GM21526 (cell line): ENCODE data around the gene FBXO33.

ENCODE experiments used
- ATAC-seq: cut with Tn5 transposase; IDR thresholded peaks from one replicate; pipeline ENCODE4 v1.9.1; 2021; ENCODE audit warnings: moderate library complexity; ENCODE audit not compliant: unreplicated experiment, low FRiP score

The FBXO33 gene, protein sequence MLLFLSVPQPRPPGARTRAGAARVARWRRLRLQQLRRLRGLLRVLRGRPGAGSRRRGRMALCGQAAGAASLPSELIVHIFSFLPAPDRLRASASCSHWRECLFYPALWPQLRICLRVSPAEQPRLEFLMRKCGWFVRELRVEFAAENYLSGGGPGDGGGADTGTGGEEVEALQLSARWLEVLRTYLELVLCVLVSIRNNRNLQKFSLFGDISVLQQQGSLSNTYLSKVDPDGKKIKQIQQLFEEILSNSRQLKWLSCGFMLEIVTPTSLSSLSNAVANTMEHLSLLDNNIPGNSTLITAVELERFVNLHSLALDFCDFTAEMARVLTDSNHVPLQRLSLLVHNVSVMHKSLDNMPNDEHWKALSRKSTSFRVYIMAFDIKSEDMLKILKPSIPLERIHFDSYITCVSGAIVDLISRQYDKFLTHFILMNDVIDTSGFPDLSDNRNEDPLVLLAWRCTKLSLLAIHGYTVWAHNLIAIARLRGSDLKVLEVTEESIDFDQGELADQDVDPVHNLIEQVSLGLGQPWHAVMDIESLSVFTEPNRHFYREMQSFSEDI

DNA sequence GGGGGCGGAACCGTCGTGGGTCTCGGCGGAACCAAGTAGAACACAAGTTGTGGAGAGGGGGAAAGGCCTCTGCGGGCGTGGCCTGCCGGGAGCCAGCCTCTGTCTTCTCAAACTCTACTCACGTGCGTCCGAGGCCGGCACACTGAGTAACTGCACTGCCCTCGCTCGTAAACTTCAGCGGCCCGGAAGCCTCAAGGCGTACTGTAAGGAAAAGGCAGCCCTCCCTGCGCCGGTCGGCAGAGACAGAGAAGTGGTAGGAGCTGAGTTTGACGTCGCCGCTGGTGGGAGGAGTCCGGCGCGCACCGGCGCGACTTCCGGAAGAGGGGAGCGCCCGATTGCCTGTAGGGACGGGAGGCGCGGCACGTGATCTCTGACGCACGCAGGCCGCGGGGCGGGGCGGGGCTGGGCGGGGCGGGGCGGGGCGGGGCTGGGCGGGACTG is at the start of gene FBXO33:
Gene FBXO33 (minus strand): TSS at position 255 of the 440 bp plus-strand sequence. CDS start 271 bp downstream, outside the sequence.
- ATAC-seq: peak; percentile 81

- peak; percentile 90 for ATAC-seq
Observed at GRCh38 chr14:39474416-39474911, 42.2 kb upstream of the FBXO33 start.

- no peak for ATAC-seq
Observed at GRCh38 chr14:39472078-39472477, 39.8 kb upstream of the FBXO33 start.

DNA sequence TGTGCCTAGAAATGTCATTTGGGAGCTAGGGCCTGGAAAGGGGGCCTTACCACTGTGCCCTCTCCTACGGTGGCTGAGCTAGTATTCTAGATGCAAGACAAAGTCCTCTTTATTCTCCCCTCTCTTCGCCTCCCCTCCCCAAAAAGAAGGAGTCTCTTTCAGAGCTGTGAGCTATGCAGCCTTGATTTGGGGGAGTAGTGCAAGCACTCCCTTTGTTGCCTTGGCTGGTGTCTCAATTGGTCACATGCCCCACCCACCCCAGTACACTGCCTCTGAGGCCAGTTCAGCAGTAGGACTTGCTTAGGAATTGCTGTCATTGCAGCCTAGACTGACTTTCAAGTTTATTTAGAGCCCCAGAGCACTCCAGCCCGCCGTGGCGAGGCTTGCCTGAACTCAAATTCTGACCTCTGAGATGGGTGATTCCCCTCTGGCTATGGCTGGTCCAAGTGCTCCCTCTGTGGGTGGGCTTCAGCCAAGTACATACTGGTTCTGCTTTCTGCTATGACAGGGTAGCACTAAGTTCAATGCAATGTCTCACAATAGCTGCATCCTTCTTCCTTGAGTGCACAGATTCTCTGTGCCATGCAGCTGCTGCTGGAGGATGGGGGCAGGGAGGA is 37.0 kb upstream of the FBXO33 start:
- ATAC-seq: peak; percentile 94

- ATAC-seq: peak; percentile 67
Observed at GRCh38 chr14:39467889-39468524, 35.8 kb upstream of the FBXO33 start.

DNA sequence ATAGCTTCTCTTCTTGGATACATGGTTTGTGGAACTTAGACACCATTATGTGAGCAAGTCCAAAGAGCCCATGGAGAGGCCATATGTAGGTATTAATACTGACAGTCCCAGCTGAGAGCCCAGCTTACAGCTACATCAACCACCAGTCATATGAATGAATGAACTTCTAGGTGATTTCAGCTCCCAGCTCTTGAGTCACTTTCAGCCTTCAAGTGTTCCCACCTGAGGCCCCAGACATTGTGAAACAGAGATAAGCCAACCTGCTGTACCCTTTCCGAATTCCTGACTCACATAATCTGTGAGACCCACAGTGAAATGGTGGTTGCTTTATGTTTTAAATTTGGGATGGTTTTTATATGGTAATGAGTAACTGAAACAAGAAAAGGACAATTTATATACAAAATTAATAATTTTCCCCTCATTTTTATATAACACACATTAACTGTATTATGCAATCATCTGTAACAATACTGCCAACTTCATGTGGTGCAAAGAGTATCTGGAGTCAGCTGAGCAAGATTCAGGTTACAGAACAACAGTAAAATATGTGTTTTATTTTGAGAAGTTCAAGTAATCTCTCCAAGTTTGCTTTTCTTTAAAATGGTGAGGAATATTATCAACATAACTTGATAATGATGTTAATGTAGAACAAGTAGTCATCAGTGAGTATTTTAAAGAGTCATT is 27.7 kb upstream of the FBXO33 start:
- no peak for ATAC-seq

- ATAC-seq: no peak
Observed at GRCh38 chr14:39456702-39457250, 24.5 kb upstream of the FBXO33 start.

GRCh38 chr14:39454906-39455539 is 22.8 kb upstream of the FBXO33 start:
- ATAC-seq: no peak

GRCh38 chr14:39452680-39453079 is 20.4 kb upstream of the FBXO33 start:
- no peak for ATAC-seq

DNA sequence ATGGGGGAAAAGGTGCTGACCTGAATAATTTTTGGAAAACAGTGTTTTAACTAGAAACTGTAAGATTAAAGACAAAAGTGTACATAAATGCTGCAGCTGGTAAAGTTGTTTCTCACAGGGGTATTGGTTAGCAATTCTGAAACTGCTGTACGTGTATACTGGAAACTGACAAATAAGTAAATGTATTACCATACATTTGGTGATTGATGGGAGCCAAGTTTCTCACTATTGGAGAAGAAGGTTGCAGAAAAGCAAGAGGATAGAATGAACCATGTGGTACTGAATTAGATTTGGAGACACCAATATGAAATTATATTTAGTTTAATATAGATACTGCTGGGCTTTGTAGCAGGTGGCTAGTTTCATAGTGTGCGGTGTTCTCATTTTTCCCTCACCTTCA is 19.6 kb upstream of the FBXO33 start:
- ATAC-seq: peak; percentile 49

DNA sequence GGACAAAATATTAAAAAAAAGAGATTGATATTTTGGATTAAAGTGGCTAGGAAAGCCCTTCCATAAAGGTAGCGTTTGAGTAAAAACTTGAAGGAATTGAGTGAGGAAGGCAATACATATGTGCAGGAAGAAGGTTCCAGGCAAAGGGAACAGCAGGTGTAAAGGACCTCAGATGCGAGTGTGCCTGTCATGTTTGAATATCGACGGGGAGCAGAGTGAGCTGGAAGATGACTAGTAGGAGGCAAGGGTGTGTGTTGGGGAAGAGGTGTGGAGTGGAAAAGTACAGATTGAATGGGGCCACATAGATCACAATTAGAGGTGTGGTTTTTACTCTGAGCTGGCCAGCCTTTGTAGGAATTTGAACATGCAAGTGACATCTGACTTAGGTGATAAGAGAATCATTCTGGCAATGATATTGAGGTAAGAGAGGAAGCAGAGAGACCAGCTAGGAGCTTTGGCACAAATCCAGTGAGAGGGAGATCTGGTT is 15.0 kb upstream of the FBXO33 start:
- no peak for ATAC-seq

- peak; percentile 55 for ATAC-seq
Observed at GRCh38 chr14:39446131-39446744, 14.0 kb upstream of the FBXO33 start.

DNA sequence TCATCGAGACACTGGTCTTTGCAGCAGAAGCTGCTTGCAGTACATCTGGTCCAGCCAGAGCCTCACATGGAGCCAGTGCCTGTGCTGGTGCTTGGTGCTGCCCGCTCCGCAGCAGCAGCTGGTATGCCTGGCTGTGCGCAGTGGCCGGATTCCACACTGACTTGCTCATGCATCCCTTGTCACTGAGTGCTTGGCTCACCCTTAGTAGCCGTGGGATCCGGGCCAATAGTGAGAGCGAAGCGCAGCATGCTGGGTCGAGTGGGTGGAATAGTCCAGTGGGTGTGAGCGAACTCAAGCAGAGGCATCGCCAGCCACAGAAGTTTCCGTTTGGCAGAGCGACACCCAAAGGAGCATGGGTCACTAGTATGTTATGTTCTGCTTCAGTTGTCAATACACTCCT is 10.1 kb upstream of the FBXO33 start:
- no peak for ATAC-seq

GRCh38 chr14:39441805-39442204 is 9.6 kb upstream of the FBXO33 start:
- no peak for ATAC-seq

- ATAC-seq: no peak
Observed at GRCh38 chr14:39440975-39441374, 8.7 kb upstream of the FBXO33 start.

GRCh38 chr14:39435241-39435640 is 3.0 kb upstream of the FBXO33 start:
- ATAC-seq: no peak

DNA sequence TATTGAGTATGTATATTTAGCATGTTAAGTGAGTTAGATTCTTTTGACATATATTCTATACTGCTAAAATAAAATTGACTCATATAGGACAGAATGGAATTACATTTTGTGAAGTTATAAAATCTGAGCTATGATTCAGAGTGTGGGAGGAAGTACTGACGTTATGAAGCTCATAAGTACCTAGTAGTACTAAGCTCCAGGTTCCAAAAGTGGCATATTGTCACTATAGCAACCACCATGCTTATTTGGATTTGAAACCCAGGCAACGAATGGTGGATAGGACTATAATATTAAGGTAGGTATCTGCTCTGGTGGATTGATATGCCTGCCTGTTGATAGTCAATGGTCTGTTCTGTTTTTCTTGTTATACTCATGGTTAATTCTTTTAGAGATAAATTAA is 2.2 kb upstream of the FBXO33 start:
- ATAC-seq: no peak

DNA sequence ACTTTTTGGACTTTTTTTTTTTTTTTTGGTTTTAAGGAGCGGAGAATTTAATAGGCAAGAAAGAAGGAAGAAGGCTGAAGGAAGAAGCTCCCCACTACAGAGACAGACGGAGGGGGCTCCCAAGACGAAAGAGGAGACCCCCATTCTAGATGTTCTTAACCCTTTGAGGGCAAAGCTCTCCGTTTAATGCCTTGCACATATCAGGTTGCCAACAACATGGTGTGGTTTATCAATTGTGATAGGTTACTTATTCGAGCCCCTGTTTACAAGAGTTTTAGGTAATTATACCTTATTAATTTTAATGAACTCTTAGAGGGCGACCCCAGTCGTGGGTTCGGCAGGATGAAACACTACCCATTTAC is 1.2 kb upstream of the FBXO33 start:
- no peak for ATAC-seq
